GM10248 (cell line): ENCODE measurements around the gene CLDN7.

Experiments used
- CTCF ChIA-PET: fragments of 300-600 bp; sonication (Branson Sonifier 250); formaldehyde crosslinking; extraction: SDS; loops from one replicate; lab custom pipeline; 2021; ENCODE audit warnings: antibody characterized with exemption; lab: Yijun Ruan, JAX
- POLR2A ChIA-PET: fragments of 350-650 bp; sonication (Branson Sonifier 250); formaldehyde crosslinking; extraction: SDS; loops from one replicate; lab custom pipeline; 2020; ENCODE audit warnings: antibody characterized with exemption; lab: Yijun Ruan, JAX
- DNase-seq: peaks from one replicate; pipeline ENCODE4 v3.0.0; 2012; ENCODE audit errors: extremely low spot score
- CTCF ChIP-seq: IDR thresholded peaks from 2 replicates; pipeline ENCODE4 v1.5.1; 2012; ENCODE audit warnings: mild to moderate bottlenecking, low read depth; ENCODE audit errors: extremely low read depth, missing control alignments, control extremely low read depth

The CLDN7 gene

GRCh38 chr17:7262192-7262934, at the start of gene CLDN7:
Gene CLDN7 (minus strand): TSS chr17:7262478. CDS start chr17:7262043, 435 bp downstream.
- TF ChIP-seq CTCF = no peak
- CTCF ChIA-PET = interaction anchor here (1.6 kb wide), 1 partner anchor 34 kb away, joined by 6 read pairs; no protein-coding TSS in a partner anchor
- no peak for DNase-seq
- POLR2A ChIA-PET = no interaction called here

GRCh38 chr17:7311110-7311705, 48.9 kb upstream of the CLDN7 start:
- DNase-seq = no peak
- ChIA-PET CTCF (interaction anchor here (1.1 to 2.0 kb wide), 4 partner anchors 14 to 249 kb away, joined by 3 to 5 read pairs (median 4); no protein-coding TSS in a partner anchor), POLR2A (no interaction called here)
- TF ChIP-seq CTCF = no peak

DNA sequence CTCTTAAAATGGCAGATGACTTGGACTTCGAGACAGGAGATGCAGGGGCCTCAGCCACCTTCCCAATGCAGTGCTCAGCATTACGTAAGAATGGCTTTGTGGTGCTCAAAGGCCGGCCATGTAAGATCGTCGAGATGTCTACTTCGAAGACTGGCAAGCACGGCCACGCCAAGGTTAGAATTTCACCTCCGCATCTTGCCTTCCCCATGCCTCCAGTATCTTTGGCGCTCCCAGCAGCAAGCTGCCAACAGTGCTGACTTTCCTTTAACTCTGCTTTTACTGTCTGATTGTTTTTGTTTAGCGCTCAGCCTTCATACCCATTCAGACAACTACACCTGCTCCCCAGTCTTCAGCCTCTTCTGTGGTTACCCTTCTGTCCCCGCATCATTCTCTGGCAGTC, 47.4 kb upstream of the CLDN7 start:
- DNase-seq = no peak
- POLR2A ChIA-PET = interaction anchor here (0.8 kb wide), 1 partner anchor 266 kb away, joined by 3 read pairs; no protein-coding TSS in a partner anchor
- CTCF ChIA-PET = interaction anchor here (0.8 to 2.0 kb wide), 8 partner anchors 13 to 251 kb away, joined by 3 to 5 read pairs (median 4); partner anchors contain the start of gene SLC2A4
- TF ChIP-seq CTCF = no peak

DNA sequence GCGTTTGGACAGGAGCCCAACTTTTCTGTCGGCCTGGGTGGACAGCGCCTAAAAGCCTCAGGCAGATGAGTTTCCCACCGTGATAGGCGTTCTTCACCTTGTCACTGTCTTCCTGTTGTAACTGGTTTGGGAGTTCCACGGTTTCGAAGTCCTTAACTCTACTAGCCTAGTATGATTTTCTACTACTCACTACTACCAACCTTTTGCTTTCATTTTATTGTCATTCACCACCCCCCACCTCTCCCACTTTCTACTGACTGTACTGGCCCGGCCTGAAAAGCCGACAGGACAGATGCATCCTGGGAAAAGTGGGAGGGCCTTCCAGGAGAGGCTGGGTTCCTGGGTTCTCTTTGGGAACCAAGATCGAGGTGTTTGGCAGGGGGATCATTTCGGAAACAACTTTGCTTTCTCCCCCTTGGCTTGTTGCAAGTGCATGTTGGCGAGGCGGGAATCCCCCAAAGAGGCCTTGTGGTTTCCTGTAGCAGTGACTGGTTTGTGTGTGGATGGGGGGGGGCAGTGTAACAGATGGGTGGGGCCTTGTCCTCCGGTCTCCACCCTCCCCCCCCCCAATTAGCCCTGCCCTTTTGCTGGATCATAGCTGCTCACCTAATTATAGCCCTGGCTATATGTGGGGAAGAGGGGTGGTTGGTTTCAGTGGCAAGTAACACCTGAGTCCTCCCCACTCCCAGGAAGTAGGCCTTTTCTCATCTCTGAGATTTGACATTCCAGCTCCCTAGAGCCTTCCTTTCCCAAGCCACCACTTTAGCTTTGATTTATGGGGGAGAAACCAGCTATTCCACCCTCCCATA, 46.6 kb upstream of the CLDN7 start:
- no peak for TF ChIP-seq CTCF
- CTCF ChIA-PET = interaction anchor here (0.7 to 1.6 kb wide), 5 partner anchors 12 to 252 kb away, joined by 3 to 4 read pairs (median 3); partner anchors contain the start of gene SLC2A4
- peak; percentile 75 for DNase-seq
- POLR2A ChIA-PET = no interaction called here

DNA sequence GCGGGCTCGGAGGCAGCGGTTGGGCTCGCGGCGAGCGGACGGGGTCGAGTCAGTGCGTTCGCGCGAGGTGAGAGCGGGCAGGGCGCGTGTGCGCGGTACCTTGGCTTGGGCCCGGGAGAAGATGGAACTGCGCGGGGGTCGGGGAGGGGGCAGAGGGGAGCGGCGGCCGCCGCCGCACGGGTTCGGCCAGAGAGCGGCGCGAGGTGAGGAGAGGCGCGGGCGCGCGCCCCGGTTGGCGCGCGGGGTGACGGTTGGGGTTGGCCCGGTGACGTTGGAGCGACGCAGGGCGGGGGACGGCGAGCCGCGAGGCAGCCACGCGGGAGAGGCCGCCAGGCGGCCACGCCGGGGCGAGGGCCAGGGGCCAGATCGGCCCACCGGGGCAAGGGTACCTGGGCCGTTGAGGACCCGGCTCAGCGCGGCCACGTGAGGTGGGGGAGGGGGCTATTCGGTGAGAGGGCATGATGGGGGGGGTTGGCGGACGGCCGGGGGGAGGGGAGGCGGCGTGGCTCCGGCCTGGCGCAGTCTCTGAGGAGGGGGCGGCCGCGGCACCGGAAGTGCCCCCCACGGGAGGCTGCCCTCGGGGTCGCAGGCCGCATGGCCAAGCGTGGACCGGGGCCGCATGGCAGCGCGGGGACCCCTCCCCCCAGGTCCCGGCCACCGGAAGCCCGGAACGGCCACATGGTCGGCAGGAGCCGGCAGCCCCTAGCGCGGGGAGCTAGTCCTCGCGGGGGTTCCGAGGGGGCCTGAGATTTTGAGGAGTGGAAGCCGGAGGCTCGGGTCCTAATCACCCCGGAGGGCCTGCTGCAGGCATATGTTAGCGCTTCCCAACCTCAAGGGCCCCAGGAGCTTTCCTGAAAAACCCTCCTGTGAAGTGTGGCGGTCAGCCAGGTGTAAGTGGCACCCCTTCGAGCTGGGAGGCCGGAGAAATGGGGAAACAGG, 45.7 kb upstream of the CLDN7 start:
- ChIA-PET CTCF (interaction anchor here (1.2 kb wide), 1 partner anchor 12 kb away, joined by 4 read pairs; no protein-coding TSS in a partner anchor), POLR2A (no interaction called here)
- no peak for TF ChIP-seq CTCF
- DNase-seq = no peak
